T-helper 22 cell (primary cell): Measurements from ENCODE around the gene FSTL3.

Experiments used
- DNase-seq: peaks from one replicate; pipeline ENCODE4 v3.0.0-alpha.2; 2020; ENCODE audit warnings: low read depth

FSTL3 gene

GRCh38 chr19:645912-646778, 30.0 kb upstream of the FSTL3 start:
- DNase-seq, result no peak

GRCh38 chr19:646779-647565, 29.2 kb upstream of the FSTL3 start:
- no peak for DNase-seq

GRCh38 chr19:647566-648284, 28.5 kb upstream of the FSTL3 start:
- no peak for DNase-seq

- DNase-seq, result no peak
These were observed 27.9 kb upstream of the FSTL3 start for GRCh38 chr19:648305-648704.

- no peak for DNase-seq
These were observed 27.0 kb upstream of the FSTL3 start for GRCh38 chr19:648904-649801.

GRCh38 chr19:650121-650520, 26.1 kb upstream of the FSTL3 start:
- DNase-seq, result no peak

GRCh38 chr19:651114-651818, 24.9 kb upstream of the FSTL3 start:
- no peak for DNase-seq

GRCh38 chr19:651991-652390, 24.2 kb upstream of the FSTL3 start:
- DNase-seq, result no peak

- no peak for DNase-seq
These were observed 23.5 kb upstream of the FSTL3 start for GRCh38 chr19:652467-653389.

- DNase-seq, result no peak
These were observed 22.8 kb upstream of the FSTL3 start for GRCh38 chr19:653425-653824.

GRCh38 chr19:655691-656090, 20.5 kb upstream of the FSTL3 start:
- no peak for DNase-seq

GRCh38 chr19:656751-657559, 19.2 kb upstream of the FSTL3 start:
- no peak for DNase-seq

GRCh38 chr19:657611-658010, 18.6 kb upstream of the FSTL3 start:
- DNase-seq, result no peak

GRCh38 chr19:658059-658839, 17.9 kb upstream of the FSTL3 start:
- DNase-seq, result no peak

- DNase-seq, result peak; percentile 70
These were observed 17.0 kb upstream of the FSTL3 start for GRCh38 chr19:658916-659839.

GRCh38 chr19:660793-661426, 15.3 kb upstream of the FSTL3 start:
- DNase-seq, result no peak
